Esophagus muscularis mucosa (tissue), 4 donors: ENCODE data around the gene PLXNC1. TPM values are rescaled to one million over a fixed set of nuclear protein-coding genes. Genes with fewer than 3 reads are reported as not detected.

Experiments used
- DNase-seq: peaks from one replicate; pipeline ENCODE4 v3.0.0-alpha.2; 2017; ENCODE audit errors: extremely low spot score
- H3K27ac ChIP-seq, 4 donors: fragments of 200-600 bp; sonication (generic); replicated peaks in 1 of 4; 1 replicate in 3 of 4; 2 replicates in 1 of 4; pipeline ENCODE4 v1.5.1; 2016 to 2019; ENCODE audit warnings: mild to moderate bottlenecking in 1 of 4
- H3K27me3 ChIP-seq, 4 donors: fragments of 200-600 bp; sonication (generic); one replicate each; pipeline versions ENCODE4 v1.5.1 to v1.6.0; 2016 to 2019
- H3K36me3 ChIP-seq, 4 donors: fragments of 200-600 bp; sonication (generic); one replicate each; pipeline ENCODE4 v1.5.1; 2016 to 2019
- H3K4me1 ChIP-seq, 4 donors: fragments of 200-600 bp; sonication (generic); one replicate each; pipeline ENCODE4 v1.5.1; 2016 to 2019
- H3K4me3 ChIP-seq, 4 donors: fragments of 200-600 bp; sonication (generic); 1 replicate in 2 of 4; 2 replicates in 2 of 4; pipeline ENCODE4 v1.5.1; 2016 to 2019; ENCODE audit warnings: mild to moderate bottlenecking in 4 of 4, moderate library complexity in 1 of 4
- H3K9me3 ChIP-seq, 4 donors: fragments of 200-600 bp; sonication (generic); 1 replicate in 3 of 4; 2 replicates in 1 of 4; pipeline ENCODE4 v1.5.1; 2016 to 2019
- EP300 ChIP-seq: sonication (generic); formaldehyde crosslinking; IDR thresholded peaks from one replicate; pipeline ENCODE4 v1.6.1; 2017; ENCODE audit warnings: antibody characterized with exemption
- POLR2A ChIP-seq: fragments of 450-650 bp; IDR thresholded peaks from one replicate; pipeline ENCODE4 v1.6.1; 2017; ENCODE audit warnings: antibody characterized with exemption, moderate library complexity, mild to moderate bottlenecking, low read depth
- POLR2AphosphoS5 ChIP-seq, 2 donors: sonication (generic); formaldehyde crosslinking; IDR thresholded peaks; one replicate each; pipeline ENCODE4 v1.6.1; 2017; ENCODE audit warnings: antibody characterized with exemption in 2 of 2
- WGBS: methylation state at CpG from one replicate; pipeline ENCODE4 v1.1.5; 2018; 5-methylcytosine and 5-hydroxymethylcytosine counted together
- intact Hi-C: fragments of 100-400 bp; cut with DNase I; formaldehyde crosslinking; loops from one replicate; pipeline ENCODE4 v1.15.1; 2023
- total RNA-seq, 4 donors: library from RNA; depleted of rRNA; stranded (reverse); fragments of >200 nt; gene quantifications; one replicate each; pipeline versions ENCODE4 v1.1.0 to v1.2.1, GENCODE V29; 2016
- TF ChIP-seq, protein P1 (sequence below), 3 experiments: fragments of 200-600 bp in 2 of 3; fragments of 450-650 bp in 1 of 3; sonication (generic) in 2 of 3; IDR thresholded peaks; one replicate each; pipeline ENCODE4 v1.5.1; 2017 to 2019; ENCODE audit warnings: antibody characterized with exemption in 3 of 3, mild to moderate bottlenecking in 2 of 3, moderate library complexity in 1 of 3

PLXNC1 gene
- total RNA-seq, 4 donors from 2014 or later: 4.0 to 12.3 (median 7.4) TPM

DNA sequence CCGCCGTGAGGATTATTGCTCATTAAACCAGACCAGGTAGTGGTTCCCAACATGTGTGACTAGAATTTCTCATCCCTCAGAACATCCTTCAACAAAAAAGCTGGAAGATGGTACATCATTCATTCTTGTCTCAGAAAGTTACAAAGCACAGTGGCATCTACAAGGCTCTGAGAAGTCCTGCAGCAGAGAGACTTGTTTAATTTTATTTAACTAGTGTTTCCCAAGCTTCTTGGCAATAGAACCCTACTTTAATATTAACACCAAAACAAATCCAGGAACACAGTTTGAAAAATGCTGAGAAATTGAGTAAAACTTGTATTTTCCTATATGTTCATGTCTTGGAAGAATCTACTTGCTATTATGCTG is 54.8 kb downstream of the PLXNC1 start:
- no peaks in the 10 kb centered on the region for H3K36me3 ChIP-seq
- H3K4me1 ChIP-seq: peaks cover 5 to 8% (median 7%) of the 10 kb centered on the region in 4 donors
- intact Hi-C loops: no loop called here
- H3K4me3 ChIP-seq: no peak overlapping the region
- 50% methylated on average over 2 of the region's 2 CpGs for WGBS
- DNase-seq: no peak
- no peak overlapping the region for H3K27ac ChIP-seq
- no peaks in the 10 kb centered on the region for H3K27me3 ChIP-seq
- H3K9me3 ChIP-seq: no peaks in the 10 kb centered on the region
- TF ChIP-seq, protein P1, sequence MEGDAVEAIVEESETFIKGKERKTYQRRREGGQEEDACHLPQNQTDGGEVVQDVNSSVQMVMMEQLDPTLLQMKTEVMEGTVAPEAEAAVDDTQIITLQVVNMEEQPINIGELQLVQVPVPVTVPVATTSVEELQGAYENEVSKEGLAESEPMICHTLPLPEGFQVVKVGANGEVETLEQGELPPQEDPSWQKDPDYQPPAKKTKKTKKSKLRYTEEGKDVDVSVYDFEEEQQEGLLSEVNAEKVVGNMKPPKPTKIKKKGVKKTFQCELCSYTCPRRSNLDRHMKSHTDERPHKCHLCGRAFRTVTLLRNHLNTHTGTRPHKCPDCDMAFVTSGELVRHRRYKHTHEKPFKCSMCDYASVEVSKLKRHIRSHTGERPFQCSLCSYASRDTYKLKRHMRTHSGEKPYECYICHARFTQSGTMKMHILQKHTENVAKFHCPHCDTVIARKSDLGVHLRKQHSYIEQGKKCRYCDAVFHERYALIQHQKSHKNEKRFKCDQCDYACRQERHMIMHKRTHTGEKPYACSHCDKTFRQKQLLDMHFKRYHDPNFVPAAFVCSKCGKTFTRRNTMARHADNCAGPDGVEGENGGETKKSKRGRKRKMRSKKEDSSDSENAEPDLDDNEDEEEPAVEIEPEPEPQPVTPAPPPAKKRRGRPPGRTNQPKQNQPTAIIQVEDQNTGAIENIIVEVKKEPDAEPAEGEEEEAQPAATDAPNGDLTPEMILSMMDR (IDR thresholded peaks at IDR 0.05): no peak
- TF ChIP-seq POLR2A: no peak
- no peak for TF ChIP-seq EP300
- TF ChIP-seq POLR2AphosphoS5 (IDR thresholded peaks at IDR 0.05): no peak

GRCh38 chr12:94203796-94204195 is 55.4 kb downstream of the PLXNC1 start:
- Histone ChIP-seq H3K36me3 (no peaks in the 10 kb centered on the region), H3K4me1 (peaks cover 5 to 11% (median 7%) of the 10 kb centered on the region in 4 donors), H3K4me3 (no peak overlapping the region), H3K27me3 (no peaks in the 10 kb centered on the region), H3K27ac (no peak overlapping the region), H3K9me3 (no peaks in the 10 kb centered on the region)
- DNase-seq: no peak
- no peak for TF ChIP-seq POLR2AphosphoS5 (IDR thresholded peaks at IDR 0.05)
- TF ChIP-seq, protein P1 (IDR thresholded peaks at IDR 0.05): no peak
- no peak for TF ChIP-seq EP300
- TF ChIP-seq POLR2A: no peak
- WGBS: 92% methylated on average over 5 of the region's 5 CpGs
- intact Hi-C loops: no loop called here

DNA sequence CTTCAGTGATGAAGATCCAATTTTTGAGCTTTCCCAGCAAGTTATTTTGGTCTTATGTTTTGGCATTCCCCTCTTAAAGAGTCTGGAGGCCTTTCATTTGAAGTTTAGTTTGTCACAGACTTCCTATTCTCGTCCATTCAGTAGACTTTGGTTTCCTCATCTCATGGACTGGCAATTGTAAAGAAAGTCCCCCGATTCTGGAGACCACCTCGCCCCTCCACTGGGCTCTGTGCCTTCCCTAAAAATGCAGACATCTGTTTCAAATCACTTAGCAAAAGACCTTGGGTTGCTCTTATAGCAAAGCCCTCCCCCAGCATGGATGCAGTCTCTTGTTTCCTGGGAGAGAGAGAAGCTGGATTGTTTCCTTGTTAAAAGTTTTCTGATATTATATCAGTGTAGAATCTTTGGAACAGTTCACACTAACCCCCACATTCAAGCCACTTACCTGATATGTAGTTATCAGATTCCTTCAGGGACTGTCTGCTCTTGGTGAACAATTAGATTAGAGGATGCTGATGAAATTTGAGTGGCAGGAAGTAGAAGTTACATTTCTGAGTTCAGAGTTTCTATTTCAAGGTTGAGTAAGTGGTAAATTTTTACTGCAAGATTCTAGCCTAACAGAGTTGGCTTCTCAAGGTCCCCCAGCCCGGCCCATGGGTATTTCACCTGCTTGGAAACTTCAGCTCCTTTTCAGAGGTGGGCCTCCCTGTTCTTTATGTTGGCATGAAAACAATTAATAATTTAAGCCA is 56.3 kb downstream of the PLXNC1 start:
- intact Hi-C loops: no loop called here
- Histone ChIP-seq H3K36me3 (no peaks in the 10 kb centered on the region), H3K27me3 (no peaks in the 10 kb centered on the region), H3K27ac (no peak overlapping the region), H3K9me3 (no peaks in the 10 kb centered on the region), H3K4me1 (peaks cover 5 to 11% (median 7%) of the 10 kb centered on the region in 4 donors), H3K4me3 (no peak overlapping the region)
- TF ChIP-seq EP300 (no peak), POLR2AphosphoS5 (IDR thresholded peaks at IDR 0.05) (no peak), POLR2A (no peak)
- TF ChIP-seq, protein P1 (IDR thresholded peaks at IDR 0.05): no peak
- no peak for DNase-seq
- 48% methylated on average over 4 of the region's 4 CpGs for WGBS

DNA sequence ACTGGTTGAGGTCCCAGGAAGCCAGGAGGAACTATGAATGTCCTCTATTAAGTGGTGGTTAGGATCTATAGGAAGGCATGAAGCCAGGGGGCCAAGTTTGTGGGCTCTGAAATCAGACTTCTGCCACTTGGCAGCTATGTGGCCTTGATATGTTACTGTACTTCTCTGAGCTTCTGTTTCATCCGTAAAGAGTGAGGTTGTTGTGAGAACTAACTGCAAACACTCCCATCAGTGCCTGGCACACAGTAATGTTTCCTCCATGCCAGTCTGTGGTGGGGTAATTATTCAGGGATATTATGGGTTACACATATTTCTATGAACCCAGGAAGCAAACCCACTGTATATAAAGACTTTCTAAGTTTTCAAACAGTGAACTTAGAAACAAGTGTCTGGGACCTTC is 57.4 kb downstream of the PLXNC1 start:
- H3K36me3 ChIP-seq: no peaks in the 10 kb centered on the region
- WGBS: 80% methylated on average over 1 of the region's 1 CpG
- H3K4me1 ChIP-seq: peaks cover 5 to 11% (median 7%) of the 10 kb centered on the region in 4 donors
- no peaks in the 10 kb centered on the region for H3K27me3 ChIP-seq
- intact Hi-C loops: no loop called here
- H3K4me3 ChIP-seq: no peak overlapping the region
- TF ChIP-seq EP300: no peak
- TF ChIP-seq POLR2AphosphoS5 (IDR thresholded peaks at IDR 0.05): no peak
- TF ChIP-seq, protein P1 (IDR thresholded peaks at IDR 0.05): no peak
- TF ChIP-seq POLR2A: no peak
- no peak for DNase-seq
- no peaks in the 10 kb centered on the region for H3K9me3 ChIP-seq
- no peak overlapping the region for H3K27ac ChIP-seq
